DMS53 (cell line): ENCODE measurements around the gene DYDC2.

Experiments
- DNase-seq: peaks from one replicate; lab custom pipeline; 2025; lab: John Stamatoyannopoulos, UW

DYDC2 gene

GRCh38 chr10:80356563-80356988 is at the start of gene DYDC2, which contains the start of gene DYDC1:
Gene DYDC2 (plus strand): TSS chr10:80356781. CDS start chr10:80362444, 5,663 bp downstream.
Gene DYDC1 (minus strand): TSS chr10:80356755. CDS start chr10:80352601, 4,154 bp downstream.
- DNase-seq, result peak; percentile 94

- no peak for DNase-seq
These were observed 43.1 kb upstream of the DYDC2 start for GRCh38 chr10:80313523-80313922.

GRCh38 chr10:80315391-80315790 is 41.2 kb upstream of the DYDC2 start:
- DNase-seq, result no peak

- DNase-seq, result no peak
These were observed 37.8 kb upstream of the DYDC2 start for GRCh38 chr10:80318742-80319141.

GRCh38 chr10:80319318-80319717 is 37.3 kb upstream of the DYDC2 start:
- no peak for DNase-seq

- no peak for DNase-seq
These were observed 36.8 kb upstream of the DYDC2 start for GRCh38 chr10:80319725-80320290.

- peak; percentile 37 for DNase-seq
These were observed 36.2 kb upstream of the DYDC2 start for GRCh38 chr10:80320377-80320776.

GRCh38 chr10:80321183-80321582 is 35.4 kb upstream of the DYDC2 start:
- DNase-seq, result no peak

GRCh38 chr10:80322158-80322557 is 34.4 kb upstream of the DYDC2 start:
- DNase-seq, result no peak

GRCh38 chr10:80322711-80323110 is 33.9 kb upstream of the DYDC2 start:
- DNase-seq, result no peak

- no peak for DNase-seq
These were observed 33.3 kb upstream of the DYDC2 start for GRCh38 chr10:80323311-80323710.

GRCh38 chr10:80324086-80324485 is 32.5 kb upstream of the DYDC2 start:
- DNase-seq, result peak; percentile 58

- DNase-seq, result no peak
These were observed 31.7 kb upstream of the DYDC2 start for GRCh38 chr10:80324891-80325364.

GRCh38 chr10:80333983-80334382 is 22.6 kb upstream of the DYDC2 start:
- DNase-seq, result no peak

GRCh38 chr10:80344276-80344675 is 12.3 kb upstream of the DYDC2 start:
- DNase-seq, result no peak

GRCh38 chr10:80344912-80345311 is 11.7 kb upstream of the DYDC2 start:
- DNase-seq, result no peak

- DNase-seq, result no peak
These were observed 6.3 kb upstream of the DYDC2 start for GRCh38 chr10:80350251-80350650.

- no peak for DNase-seq
These were observed 5.4 kb upstream of the DYDC2 start for GRCh38 chr10:80351220-80351619.

GRCh38 chr10:80356989-80357850 is 639 bp downstream of the DYDC2 start:
- peak; percentile 87 for DNase-seq

GRCh38 chr10:80357851-80358125 is 1.2 kb downstream of the DYDC2 start:
- DNase-seq, result no peak

- DNase-seq, result peak; percentile 11
These were observed 2.3 kb downstream of the DYDC2 start for GRCh38 chr10:80358925-80359324.

- no peak for DNase-seq
These were observed 3.1 kb downstream of the DYDC2 start for GRCh38 chr10:80359644-80360043.

GRCh38 chr10:80365510-80365909 is 8.9 kb downstream of the DYDC2 start:
- no peak for DNase-seq

- no peak for DNase-seq
These were observed 14.9 kb downstream of the DYDC2 start for GRCh38 chr10:80371467-80371866.
